Endothelial cell of umbilical vein (primary cell): Measurements from ENCODE around the gene LAMB3.

Source experiments
- CTCF ChIP-seq, 2 donors: IDR thresholded peaks; 1 replicate in 1 of 2; 2 replicates in 1 of 2; pipeline ENCODE4 v1.5.1; 2011; ENCODE audit warnings: low read length in 2 of 2, mild to moderate bottlenecking in 2 of 2, moderate library complexity in 2 of 2, control low read depth in 1 of 2, inconsistent platforms in 1 of 2, low read depth in 1 of 2; ENCODE audit not compliant: insufficient read depth in 1 of 2; ENCODE audit errors: extremely low read depth in 1 of 2
- EZH2 ChIP-seq: IDR thresholded peaks from 2 replicates; pipeline ENCODE4 v1.6.1; 2012; ENCODE audit warnings: borderline replicate concordance, low read depth, mild to moderate bottlenecking, moderate library complexity, low read length, inconsistent platforms; ENCODE audit not compliant: severe bottlenecking
- JUN ChIP-seq: IDR thresholded peaks from 2 replicates; pipeline ENCODE4 v1.6.1; 2011; ENCODE audit warnings: borderline replicate concordance, low read depth; ENCODE audit not compliant: insufficient read length, insufficient read depth

GRCh38 chr1:209614906-209615305 lies 37.3 kb downstream of the LAMB3 start:
- TF ChIP-seq EZH2 (no peak), CTCF (IDR thresholded peaks at IDR 0.05; ENCODE audit: extremely low read depth in 1 of 2, insufficient read depth in 1 of 2, low read depth in 1 of 2, low read length in 2 of 2) (no peak), JUN (no peak)
